Measurements from ENCODE around the gene AQP12A. TPM values are rescaled to one million over a fixed set of nuclear protein-coding genes. Genes with fewer than 3 reads are reported as not detected.

The AQP12A gene
- polyA plus RNA-seq, 1 donor, result not detected

DNA sequence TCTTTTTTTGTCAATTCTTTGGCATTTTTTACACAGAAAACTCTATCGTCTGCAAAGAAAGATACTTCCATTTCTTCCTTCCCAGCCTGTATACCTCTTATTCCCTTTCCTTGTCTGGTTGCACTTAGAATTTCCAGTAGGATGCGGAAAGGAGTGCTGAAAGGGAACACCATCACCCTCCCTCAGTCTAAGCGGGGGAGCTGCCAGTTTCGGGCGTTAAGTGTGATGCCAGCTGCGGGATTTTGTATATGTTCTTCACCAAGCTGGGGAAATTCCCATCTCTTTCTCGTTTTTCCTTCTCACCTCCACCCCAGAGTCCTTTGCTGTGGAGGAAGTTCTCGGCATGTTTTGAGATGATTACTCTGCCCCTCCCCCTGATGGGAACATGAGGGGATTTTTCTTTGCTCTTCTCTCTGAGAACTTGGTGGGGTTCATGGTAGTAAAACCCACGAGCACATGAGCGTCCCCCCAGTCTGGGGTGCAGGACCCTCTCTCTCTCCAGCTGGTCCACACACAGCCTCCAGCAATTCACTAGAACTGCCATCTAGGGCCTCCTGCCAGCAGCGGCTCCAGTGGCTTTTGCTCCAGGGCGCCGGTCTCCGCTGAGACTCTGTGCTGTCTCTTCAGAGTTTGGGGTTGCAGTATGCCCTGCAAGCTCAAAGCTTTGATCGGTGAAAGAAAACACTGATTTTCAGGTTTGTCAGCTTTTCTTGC lies 15.5 kb downstream of the AQP12A start:
- DNase-seq, result peak; percentile 60

DNA sequence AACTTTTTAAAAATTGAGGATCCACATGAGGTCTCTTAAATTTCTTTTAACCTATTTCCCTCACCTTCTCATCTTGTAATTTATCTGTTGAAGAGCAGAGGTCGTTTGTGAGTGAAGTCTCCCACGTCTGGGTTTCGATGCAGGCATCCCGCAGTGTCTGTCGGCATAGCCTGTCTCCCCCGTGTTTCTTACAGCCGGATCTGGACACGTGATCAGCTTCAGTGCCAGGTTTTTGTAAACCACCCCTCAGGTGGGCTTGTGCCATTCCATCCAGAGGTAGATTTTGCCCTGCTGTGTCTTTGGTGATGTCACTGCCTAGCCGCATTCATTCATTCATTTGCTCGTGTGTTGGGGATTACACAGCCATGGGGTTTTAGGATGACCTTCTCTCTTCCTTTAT lies 16.2 kb downstream of the AQP12A start:
- peak; percentile 49 for DNase-seq

DNA sequence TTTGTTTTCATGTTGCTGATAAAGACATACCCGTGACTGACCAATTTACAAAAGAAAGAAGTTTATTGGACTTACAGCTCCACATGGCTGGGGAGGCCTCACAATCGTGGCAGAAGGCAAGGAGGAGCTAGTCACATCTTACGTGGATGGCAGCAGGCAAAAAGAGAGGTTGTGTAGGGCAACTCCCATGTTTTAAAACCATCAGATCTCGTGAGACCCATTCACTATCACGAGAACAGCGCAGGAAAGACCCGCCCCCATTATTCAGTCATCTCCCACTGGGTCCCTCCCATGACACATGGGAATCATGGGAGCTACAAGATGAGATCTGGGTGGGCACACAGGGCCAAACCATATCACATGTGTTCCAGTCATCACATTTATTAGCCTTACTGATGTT lies 16.8 kb downstream of the AQP12A start:
- no peak for DNase-seq

DNA sequence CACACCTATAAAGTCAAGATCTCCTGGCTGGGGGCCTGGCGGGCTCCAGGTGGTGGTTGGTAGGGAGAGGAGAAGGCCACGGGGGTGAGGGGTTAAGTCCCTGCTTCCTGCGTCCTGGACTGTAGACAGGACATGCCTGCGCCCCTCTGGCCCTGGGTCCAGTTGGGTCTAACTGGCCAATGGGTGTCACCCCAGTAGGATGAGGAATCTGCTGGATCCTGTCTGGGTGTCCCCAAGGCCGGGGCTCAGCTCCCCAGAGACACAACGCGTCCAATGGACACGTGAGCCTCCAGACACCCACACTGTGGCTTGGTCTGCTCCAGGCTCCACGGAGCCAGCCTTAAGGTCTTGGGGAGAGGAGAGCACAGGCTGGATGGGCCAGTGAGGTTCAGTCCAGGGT lies 19.6 kb downstream of the AQP12A start:
- DNase-seq, result no peak

DNA sequence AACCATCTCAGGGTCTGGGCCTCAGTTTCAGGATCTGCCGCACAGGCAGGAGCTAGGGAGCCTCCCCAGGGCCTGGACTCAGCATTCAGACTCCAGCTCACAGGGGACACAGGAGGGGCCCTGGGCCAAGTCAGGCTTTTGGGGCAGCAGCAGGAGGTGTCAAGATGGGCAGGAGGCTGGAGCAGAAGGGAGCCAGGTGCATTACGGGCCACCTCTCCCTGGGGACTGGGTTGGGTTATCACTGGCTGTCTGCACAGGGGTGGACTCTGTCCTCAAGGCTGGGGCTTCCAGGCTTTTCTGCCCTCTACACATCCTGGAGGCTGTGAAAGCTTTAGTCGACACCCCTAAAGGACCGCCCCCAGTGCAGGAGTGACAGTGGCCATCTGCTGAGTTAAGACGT lies 20.0 kb downstream of the AQP12A start:
- no peak for DNase-seq

DNA sequence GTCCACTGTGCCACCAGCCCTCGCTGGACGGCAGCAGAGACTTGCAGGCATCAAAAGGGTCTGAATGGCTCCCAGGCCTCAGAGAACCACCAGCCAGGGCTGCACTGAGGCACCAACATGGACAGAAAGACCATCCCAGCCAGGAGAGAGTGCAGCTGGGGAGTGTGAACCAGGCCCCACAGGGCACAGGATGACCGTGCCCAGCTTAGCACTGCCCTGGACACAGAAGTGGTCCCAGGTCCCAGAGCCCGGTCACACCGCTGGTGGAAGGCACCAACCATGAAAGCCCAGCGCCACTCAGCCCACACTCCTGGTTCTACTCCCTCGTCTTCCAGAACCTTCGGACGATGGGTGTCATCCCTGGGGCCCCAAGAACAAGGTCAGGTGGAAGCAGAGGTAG lies 20.5 kb downstream of the AQP12A start:
- DNase-seq, result no peak

DNA sequence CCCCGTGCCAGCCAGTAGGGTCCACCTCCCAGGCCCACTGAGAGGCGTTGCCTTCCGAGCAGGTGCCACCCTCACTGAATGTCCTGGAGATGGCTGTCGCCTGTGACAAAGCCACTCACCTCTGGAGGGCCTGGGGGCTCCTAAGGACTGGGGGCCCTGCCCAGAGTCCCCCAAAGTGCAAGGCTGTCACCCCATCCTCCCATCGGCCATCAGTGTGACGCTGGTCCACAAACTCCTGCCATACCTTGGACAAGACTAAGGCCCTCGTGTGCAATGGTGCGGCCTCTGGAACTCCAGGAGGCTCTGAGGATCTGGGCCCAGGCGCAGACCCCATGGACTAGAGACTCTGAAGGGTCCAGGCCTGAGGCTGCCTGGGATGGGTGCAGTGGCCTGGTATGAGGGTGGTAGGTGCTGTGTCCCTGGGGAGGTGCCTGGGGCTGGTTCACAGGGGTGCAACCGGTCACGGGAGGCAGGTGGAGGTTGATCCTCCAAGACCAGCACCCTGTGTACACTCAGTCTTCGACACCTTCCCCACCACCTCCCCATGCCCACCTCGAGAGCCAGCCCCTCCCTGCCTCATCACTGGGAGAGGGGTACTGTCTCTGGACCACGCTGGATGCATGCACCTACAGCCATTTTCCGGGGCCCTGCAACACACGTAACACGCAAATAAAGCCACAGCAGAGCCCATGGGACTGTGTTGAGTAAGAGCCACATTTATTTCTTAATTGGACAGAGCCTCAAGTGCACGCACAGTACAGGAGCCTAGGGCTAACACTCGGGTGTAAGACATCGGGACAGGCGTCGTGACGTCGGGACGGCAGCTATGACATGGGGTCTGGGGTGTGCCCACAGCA lies 21.6 kb downstream of the AQP12A start:
- no peak for DNase-seq

DNA sequence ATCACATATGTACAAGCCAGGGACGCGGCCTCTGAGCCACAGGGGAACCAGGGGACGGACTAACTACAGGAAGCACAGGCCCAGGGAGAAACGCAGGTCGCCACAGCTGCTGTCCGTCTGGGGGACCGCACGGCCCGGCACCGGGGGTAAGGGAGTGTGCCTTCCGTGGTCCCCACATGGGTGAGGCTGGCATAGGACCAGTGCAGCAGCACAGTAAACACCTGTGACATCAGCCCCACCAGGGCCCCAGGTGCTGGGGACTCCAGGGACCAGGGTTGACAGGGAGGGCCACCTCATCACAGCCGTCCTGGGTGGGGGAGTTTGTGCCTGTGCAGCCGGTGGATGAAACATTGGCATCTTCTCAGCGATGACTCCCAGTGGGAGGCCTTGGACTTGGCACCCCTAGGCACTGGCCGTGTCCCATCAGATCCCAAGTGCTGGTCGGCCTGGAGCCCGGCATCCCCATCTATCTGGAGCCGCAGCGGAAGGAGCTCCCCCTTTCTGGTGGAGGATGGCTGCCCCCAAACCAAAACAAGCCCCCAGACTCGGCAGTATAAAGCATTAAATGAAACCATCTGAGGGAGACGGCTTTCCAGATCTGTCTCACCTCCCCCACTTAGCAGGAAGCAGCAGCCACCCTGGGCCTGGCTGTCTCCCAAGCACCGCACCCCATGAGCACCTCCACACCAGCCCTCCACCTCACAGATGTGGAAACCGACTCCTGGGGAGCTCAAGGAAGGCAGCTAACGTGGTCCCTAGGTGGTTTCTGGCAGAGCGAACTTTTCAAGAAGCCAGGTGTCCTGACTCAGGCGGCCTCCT lies 22.5 kb downstream of the AQP12A start:
- no peak for DNase-seq

DNA sequence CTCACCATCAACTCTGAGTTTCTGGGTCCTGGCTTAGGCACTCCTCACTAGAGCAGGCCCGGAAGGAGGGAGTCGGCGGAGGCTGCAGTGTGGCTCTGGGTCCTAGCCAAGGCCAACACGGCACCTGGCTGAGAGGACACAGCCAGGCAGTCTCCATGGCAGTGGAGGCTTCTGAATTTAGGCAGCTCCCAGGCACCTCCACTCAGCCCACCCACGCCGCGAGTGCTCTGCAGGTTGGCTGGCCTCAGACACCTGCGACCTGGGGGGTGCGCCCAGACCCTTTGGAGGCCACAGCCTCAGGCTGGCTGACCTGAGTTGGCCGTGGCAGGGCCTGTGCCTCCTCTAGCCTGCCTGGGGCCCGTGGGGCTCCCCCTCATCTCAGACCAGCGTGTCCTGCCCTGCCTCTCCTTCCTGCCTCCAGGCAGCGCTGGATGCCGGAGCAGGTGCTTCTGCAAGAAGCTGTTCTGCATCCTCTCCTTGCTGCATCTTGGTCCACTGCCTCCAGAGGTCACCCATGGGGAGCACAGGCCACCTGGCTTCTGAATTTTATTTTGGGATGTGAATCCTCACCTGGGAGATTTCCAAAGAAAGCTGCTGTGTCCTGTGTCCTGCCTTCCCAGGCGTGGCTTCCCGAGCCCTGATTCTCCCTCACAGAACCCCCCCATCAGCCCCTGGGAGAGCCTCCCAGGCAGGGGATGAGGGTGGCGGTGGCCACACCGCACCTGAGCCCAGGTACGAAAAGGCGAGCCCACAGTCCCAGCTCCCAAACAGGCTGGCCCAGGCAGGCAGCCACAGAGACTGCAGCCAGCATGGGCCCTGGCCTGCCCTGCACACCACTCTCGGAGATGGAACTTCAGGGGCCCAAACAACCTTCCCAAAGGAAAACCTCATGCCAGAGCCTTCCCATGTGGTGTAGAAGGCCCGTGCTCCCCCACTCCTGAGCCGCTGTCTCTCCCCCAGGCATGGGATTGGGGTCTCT lies 23.4 kb downstream of the AQP12A start:
- no peak for DNase-seq

DNA sequence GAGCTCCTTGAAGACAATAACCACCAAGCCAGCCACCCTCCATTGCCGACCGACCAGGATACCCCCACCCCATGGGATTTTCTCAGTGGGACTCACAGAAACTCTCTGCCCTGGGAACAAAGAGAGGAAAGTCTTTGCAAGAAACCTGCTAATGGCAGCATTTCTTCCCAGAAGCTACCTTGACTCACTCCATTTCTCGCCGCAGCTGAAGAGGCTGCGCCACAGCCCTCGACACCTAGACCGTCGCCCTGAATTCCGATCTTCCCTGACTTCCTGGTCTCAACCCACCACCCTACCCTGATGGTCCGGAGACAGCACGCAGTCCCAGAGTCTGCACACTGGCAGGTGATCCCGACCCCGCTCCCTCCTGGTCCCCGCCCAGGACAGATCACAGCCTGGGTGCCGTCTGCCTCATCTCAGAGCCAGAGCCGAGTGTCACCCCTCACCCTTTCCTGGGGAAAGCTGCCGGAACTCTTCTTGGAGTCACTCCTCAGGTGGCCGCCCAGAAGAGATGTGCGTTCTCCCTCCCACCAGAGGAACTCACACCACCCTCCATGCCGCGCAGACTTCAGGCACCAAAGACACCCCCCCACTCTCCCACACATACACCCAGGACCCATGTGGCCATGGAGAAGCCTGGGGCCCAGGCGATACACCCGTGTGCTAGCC lies 24.6 kb downstream of the AQP12A start:
- DNase-seq, result no peak

DNA sequence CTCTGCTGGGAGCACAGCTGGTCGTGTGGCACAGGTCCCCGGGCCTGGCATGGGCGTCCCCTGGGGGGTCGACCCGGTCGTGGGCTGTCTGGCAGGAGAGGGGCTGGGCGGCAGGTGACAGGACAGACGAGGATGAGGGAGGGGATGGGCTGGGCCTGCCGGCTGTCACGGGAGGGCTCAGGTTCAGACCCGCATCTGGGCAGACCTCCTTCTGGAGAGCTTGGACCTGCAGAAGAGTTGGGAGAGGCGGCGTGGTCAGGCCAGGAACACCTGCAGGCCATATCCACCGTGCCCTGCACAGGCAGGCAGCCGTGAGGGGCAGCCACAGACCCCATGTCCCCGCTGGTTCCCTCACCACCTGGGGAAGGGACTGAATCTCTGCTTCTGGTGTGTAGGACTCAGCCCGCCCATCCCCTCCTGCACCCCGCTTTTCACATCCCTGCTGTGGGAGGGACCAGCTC lies 25.5 kb downstream of the AQP12A start:
- no peak for DNase-seq

DNA sequence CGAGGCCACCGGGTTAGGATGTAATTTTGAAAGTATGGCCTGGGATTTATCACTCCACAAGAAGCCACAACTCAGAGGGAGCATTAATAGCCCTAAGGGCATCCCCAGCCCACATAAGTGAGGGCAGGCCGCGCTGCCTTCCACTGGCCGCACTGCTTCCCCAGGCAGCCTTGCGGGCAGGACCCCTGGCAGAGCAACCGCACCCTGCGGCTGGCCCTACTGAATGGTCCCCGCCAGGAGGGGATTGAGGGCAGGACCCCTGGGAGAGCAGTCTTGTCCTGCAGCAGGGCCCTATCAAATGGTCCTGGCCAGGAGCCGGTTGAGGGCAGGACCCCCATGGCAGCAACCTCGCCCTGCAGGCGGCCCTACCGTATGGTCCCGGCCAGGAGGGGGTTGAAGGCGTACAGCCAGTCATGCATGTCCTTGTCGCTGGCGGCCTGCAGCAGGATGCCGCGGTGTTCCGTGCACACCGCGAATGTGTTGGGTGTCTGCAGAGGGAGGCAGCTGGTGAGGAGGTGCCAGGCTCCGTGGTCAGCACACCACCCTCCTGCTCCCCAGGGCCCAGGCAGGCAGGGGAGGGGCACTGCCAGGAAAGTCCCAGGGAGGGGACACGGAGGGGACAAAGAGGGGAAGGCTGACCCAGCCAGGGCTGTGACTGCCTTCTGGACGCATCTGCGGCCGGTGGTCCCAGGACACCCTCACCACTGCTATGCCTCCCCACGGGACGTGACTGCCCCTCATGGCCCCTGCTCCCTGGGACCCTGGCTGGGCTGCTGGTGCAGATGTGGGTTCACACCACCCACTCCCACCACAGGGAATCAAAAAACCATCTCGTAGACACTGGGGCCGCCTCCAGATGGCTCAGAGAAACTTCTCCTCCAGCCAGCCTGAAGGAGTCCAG lies 26.3 kb downstream of the AQP12A start:
- no peak for DNase-seq

DNA sequence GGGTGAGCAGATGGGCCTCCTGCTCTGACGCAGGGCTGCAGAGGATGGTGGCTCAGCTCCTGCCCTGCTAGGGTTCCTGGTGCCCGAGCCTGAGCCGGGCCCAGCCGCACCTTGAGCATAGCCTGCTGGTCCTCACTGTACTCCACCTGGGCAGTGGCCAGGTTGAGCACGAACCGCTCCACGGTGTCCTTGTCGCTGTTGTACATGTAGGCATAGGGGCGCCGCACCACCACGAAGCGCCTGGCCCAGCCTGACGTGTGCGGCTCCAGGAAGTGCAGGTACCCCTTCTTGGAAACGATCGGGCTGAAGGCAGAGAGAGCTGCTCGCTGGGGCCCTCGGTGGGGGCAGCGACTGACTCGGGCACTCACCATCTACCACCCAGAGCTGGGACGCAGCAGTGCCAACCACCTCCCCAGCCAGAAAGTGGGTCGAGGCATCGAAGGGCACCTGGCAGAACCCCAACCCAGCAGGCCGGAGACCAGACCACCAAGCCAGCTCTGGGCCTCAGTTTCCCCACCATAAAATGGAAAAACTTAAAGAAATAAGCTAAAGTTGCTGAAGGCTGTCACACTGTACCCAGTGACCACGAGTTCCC lies 27.3 kb downstream of the AQP12A start:
- DNase-seq, result no peak

DNA sequence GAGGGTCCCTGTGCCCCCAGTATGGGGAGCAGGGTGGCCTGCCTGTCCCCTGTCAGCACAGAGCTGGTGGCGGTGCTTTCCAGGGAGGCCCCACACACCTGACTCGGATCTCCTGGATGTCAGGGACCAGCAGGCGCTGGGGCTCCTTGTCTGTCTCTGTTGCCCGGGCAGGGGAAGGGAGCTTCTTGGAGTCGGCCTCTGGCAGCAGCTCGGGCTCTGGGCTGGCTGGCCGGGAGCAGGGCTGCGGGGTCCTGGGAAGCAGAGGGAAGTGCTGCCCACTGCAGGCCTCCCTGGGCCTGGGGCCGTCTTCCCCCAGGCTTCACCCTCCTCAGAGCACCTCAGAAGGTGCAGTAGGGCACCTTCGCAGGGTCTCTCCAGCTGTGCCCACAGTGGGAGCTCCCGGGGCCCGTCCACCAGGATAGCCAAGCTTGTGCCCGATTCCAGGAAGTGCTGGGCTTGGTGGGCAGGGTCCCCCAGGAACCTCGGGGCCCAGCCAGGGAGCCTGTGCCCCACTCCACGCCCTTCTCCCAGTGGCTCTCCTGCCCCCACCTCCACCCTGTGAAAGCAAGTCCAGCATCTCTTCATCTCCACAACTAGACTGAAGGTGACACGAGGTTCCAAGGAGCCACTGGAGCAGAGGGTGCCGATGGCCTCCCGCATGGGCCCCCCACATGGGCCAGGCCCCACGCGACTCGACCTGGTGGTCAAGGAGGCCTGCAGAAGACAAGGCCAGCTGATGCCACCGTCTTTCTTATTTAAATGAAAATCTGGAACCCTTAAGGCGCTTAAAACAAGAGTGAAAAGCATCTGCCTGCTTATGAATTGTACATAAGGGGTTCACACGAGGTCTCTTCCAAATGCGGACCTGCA lies 28.2 kb downstream of the AQP12A start:
- DNase-seq, result no peak

DNA sequence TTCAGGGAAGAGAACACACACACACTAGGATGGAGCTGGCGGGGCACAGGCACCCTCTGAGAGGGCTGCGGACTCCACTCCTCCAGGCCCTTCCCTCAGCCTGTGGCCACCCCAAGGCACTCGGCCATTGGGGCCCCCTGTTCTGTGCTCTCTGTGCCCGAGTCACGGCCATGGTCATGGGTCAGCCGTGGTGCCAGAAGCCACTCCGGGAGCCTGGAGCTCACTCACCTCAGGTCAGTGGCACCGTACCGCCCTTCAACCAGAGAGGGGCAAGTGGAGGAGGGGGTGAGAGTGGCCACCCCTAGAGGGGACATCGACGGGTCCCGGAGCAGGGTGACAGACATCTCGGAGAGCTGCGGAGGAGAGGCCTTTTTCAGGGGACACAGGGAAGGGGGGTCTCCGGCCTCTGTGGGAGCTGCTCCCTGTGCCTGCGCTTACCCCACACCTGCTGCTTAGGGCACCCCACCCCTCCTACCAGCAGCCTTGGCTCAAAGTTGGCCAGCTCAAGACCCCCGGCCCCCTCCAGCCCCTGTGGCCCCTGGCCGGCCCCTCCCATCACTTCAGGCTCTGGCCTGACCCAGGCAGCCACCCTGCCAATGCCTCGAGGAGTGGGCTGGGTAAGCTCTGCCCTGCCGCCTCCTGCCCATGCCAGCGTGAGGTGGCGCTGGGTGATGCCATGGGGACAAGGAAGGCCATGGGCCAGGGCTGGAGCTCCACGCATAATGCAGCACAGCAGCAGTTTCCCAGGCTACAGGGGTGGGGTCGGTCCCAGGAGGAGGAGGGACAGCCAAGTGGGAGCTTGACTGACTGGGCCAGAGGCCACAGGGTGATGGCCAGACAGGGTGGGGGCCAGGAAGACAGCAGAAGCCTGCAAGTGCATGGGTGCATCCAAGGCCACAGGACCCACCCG lies 29.3 kb downstream of the AQP12A start:
- no peak for DNase-seq

DNA sequence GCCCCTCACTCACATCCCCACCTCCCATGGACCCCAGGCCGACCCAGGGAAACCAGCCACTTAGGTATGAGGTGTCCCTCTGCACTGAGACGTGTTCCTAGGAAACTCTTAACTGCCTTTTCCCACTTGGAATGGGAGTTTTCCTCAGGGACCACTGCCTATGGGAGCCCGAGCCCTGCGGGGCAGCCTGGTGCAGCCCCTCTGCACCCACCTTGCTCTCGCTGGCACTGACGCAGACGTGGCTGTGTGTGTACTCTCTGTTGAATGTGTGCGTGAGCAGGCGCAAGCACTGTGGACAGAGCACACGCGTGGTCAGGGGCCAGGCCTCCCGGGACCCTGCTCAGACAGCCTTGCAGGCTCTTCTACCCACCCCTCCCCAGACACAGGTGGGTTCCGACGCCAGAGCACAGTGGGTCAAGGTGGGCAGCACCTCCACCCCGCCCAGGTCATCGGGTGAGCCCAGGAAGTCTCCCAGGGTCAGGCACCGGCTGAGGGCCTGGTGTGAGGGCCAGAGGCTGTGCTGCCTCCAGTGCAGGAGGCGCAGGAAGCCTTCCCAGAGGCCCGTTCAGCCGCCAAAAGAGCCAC lies 30.0 kb downstream of the AQP12A start:
- DNase-seq, result no peak

DNA sequence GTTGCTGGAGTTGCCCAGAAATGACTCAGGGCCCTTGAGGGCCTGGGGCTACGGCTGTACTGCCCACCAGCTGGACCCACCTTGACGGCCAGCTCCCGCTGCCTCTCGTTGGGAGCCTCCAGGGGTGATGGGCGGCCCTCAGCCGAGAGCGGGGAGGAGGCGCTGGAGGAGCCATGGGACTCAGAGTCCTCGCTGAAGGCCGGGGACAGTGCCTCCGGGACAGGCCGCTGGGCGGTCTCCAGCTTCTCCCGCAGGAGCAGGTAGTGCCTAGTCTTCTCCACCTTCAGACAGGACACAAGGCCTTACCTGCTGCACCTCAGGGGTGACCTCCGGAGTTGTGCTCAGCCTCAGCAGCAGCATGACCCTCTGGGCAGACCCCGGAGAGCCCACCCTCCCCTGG lies 30.7 kb downstream of the AQP12A start:
- no peak for DNase-seq

Data from left kidney (tissue), 2 donors.